ENCODE results near the gene TBCK. TPM values are rescaled to one million over a fixed set of nuclear protein-coding genes. Genes with fewer than 3 reads are reported as not detected.

TBCK gene
- total RNA-seq, 1 experiment from 2014 or later, result 28.6 TPM

GRCh38 chr4:106312377-106312776 is 3.6 kb downstream of the TBCK start:
- no peak for DNase-seq (ENCODE audit: low spot score)
- H3K27ac Mint-ChIP-seq, result no peak overlapping the region
- no peak overlapping the region for H3K4me3 Mint-ChIP-seq
- ChIA-PET POLR2A (no interaction called here), CTCF (no interaction called here)
- no peaks in the 10 kb centered on the region for H3K9me3 Mint-ChIP-seq
- H3K36me3 Mint-ChIP-seq, result peaks cover 4% of the 10 kb centered on the region; the same call in 1 of the 2 replicates
- peaks cover 6% of the 10 kb centered on the region for H3K4me1 Mint-ChIP-seq
- TF ChIP-seq ETV6 (CRISPR knock-in tag; IDR thresholded peaks at IDR 0.05) (no peak), GRHL2 (CRISPR knock-in tag; IDR thresholded peaks at IDR 0.05; ENCODE audit: insufficient replicate concordance, severe bottlenecking) (no peak)
- H3K27me3 Mint-ChIP-seq (ENCODE audit: low read depth), result no peaks in the 10 kb centered on the region
- ATAC-seq, result no peak

- DNase-seq (ENCODE audit: low spot score) (no peak), ATAC-seq (no peak)
- no peak for TF ChIP-seq ZNF263 (CRISPR knock-in tag; IDR thresholded peaks at IDR 0.05; ENCODE audit: low read depth)
- no peak for TF ChIP-seq ZMAT4 (CRISPR knock-in tag; IDR thresholded peaks at IDR 0.05)
- TF ChIP-seq ATF6 (CRISPR knock-in tag; IDR thresholded peaks at IDR 0.05), result no peak
- no peak overlapping the region for H3K4me3 Mint-ChIP-seq
- CTCF ChIA-PET, result no interaction called here
- H3K27ac Mint-ChIP-seq, result no peak overlapping the region
- peaks cover 10% of the 10 kb centered on the region; the same call in 1 of the 2 replicates for H3K36me3 Mint-ChIP-seq
- no peaks in the 10 kb centered on the region for H3K27me3 Mint-ChIP-seq (ENCODE audit: low read depth)
- H3K9me3 Mint-ChIP-seq, result no peaks in the 10 kb centered on the region
- POLR2A ChIA-PET, result no interaction called here
- H3K4me1 Mint-ChIP-seq, result peaks cover 36% of the 10 kb centered on the region
Measured at GRCh38 chr4:106306561-106306960, 9.4 kb downstream of the TBCK start.

GRCh38 chr4:106305435-106306055 is 10.5 kb downstream of the TBCK start:
- CTCF ChIA-PET, result no interaction called here
- Mint-ChIP-seq H3K27me3 (ENCODE audit: low read depth) (no peaks in the 10 kb centered on the region), H3K4me1 (peaks cover 38% of the 10 kb centered on the region), H3K9me3 (no peaks in the 10 kb centered on the region), H3K27ac (no peak overlapping the region), H3K36me3 (peaks cover 10% of the 10 kb centered on the region; the same call in 1 of the 2 replicates), H3K4me3 (no peak overlapping the region)
- DNase-seq (ENCODE audit: low spot score), result no peak
- peak; percentile 52; the same call in 1 of the 2 replicates for ATAC-seq
- POLR2A ChIA-PET, result no interaction called here
- TF ChIP-seq NFATC4 (CRISPR knock-in tag; IDR thresholded peaks at IDR 0.05), result no peak
- TF ChIP-seq PREB (CRISPR knock-in tag; IDR thresholded peaks at IDR 0.05; ENCODE audit: borderline replicate concordance), result no peak
- TF ChIP-seq ZNF232 (CRISPR knock-in tag; IDR thresholded peaks at IDR 0.05), result no peak
- no peak for TF ChIP-seq CDX4 (CRISPR knock-in tag; IDR thresholded peaks at IDR 0.05; ENCODE audit: borderline replicate concordance)
- no peak for TF ChIP-seq RELA (CRISPR knock-in tag; IDR thresholded peaks at IDR 0.05; ENCODE audit: borderline replicate concordance)
- no peak for TF ChIP-seq EMX1 (CRISPR knock-in tag; IDR thresholded peaks at IDR 0.05)
- TF ChIP-seq MXD4 (CRISPR knock-in tag; IDR thresholded peaks at IDR 0.05; ENCODE audit: borderline replicate concordance), result no peak
- TF ChIP-seq MAX (CRISPR knock-in tag; IDR thresholded peaks at IDR 0.05), result no peak
- no peak for TF ChIP-seq ZNF532 (CRISPR knock-in tag; IDR thresholded peaks at IDR 0.05; ENCODE audit: borderline replicate concordance)
- no peak for TF ChIP-seq ZNF425 (CRISPR knock-in tag; conservative IDR thresholded peaks at IDR 0.05)
- no peak for TF ChIP-seq FOXK1 (CRISPR knock-in tag; IDR thresholded peaks at IDR 0.05)
- TF ChIP-seq ZNF317 (CRISPR knock-in tag; IDR thresholded peaks at IDR 0.05; ENCODE audit: borderline replicate concordance, low read depth), result no peak

Measured in WTC11 (cell line).